Testis (tissue), 2 donors: ENCODE results near the gene ARL6IP4.

Experiments
- CTCF ChIP-seq, 3 experiments: fragments of 450-650 bp in 2 of 3; fragments of 200-600 bp in 1 of 3; sonication (generic) in 1 of 3; IDR thresholded peaks; one replicate each; pipeline ENCODE4 v1.5.1; 2016 to 2019; ENCODE audit warnings: antibody characterized with exemption in 3 of 3, mild to moderate bottlenecking in 2 of 3, moderate library complexity in 1 of 3
- POLR2A ChIP-seq: fragments of 450-650 bp; IDR thresholded peaks from one replicate; pipeline ENCODE4 v1.6.1; 2017; ENCODE audit warnings: antibody characterized with exemption, mild to moderate bottlenecking, moderate library complexity

- TF ChIP-seq CTCF (IDR thresholded peaks at IDR 0.05) (no peak), POLR2A (no peak)
Observed at GRCh38 chr12:123031171-123031845, 50.8 kb downstream of the ARL6IP4 start.
